Stimulated activated CD8-positive, alpha-beta memory T cell treated with anti-CD3 and anti-CD28 coated beads, Interleukin-4, amount 100 ng/mL, for 1 hour (primary cell): Measurements from ENCODE around the gene TFPI.
"Not testable (repeated sequence)": the region's sequence is repeated elsewhere in the genome, so short reads cannot be mapped to it uniquely, and the experiment has no call there.

ENCODE experiments used
- DNase-seq, 2 donors: peaks; one replicate each; pipeline ENCODE4 v3.0.0-alpha.2; 2020; ENCODE audit warnings: low read depth in 2 of 2, low spot score in 1 of 2

The TFPI gene

GRCh38 chr2:187554011-187554703 lies at the start of gene TFPI:
TSS of gene TFPI (minus strand) at chr2:187554435. CDS start at chr2:187503768, 50,667 bp downstream.
- no peak for DNase-seq

GRCh38 chr2:187594801-187595200 lies 40.6 kb upstream of the TFPI start:
- no peak for DNase-seq

GRCh38 chr2:187593697-187594096 lies 39.5 kb upstream of the TFPI start:
- no peak for DNase-seq

GRCh38 chr2:187593098-187593497 lies 38.9 kb upstream of the TFPI start:
- DNase-seq: no peak

- no peak for DNase-seq
Measured at GRCh38 chr2:187590175-187590574, 35.9 kb upstream of the TFPI start.

GRCh38 chr2:187586011-187586641 lies 31.9 kb upstream of the TFPI start:
- DNase-seq: no peak

- DNase-seq: no peak
Measured at GRCh38 chr2:187581125-187581896, 27.1 kb upstream of the TFPI start.

GRCh38 chr2:187580462-187581124 lies 26.4 kb upstream of the TFPI start:
- no peak for DNase-seq

- DNase-seq: no peak
Measured at GRCh38 chr2:187577310-187577709, 23.1 kb upstream of the TFPI start.

GRCh38 chr2:187576906-187577305 lies 22.7 kb upstream of the TFPI start:
- DNase-seq: no peak

GRCh38 chr2:187575751-187576067 lies 21.5 kb upstream of the TFPI start:
- DNase-seq: no peak

- no peak for DNase-seq
Measured at GRCh38 chr2:187574969-187575750, 20.9 kb upstream of the TFPI start.

- no peak for DNase-seq
Measured at GRCh38 chr2:187573722-187574121, 19.5 kb upstream of the TFPI start.

GRCh38 chr2:187571996-187572395 lies 17.8 kb upstream of the TFPI start:
- DNase-seq: not testable (repeated sequence)

GRCh38 chr2:187569571-187569970 lies 15.3 kb upstream of the TFPI start:
- DNase-seq: no peak

GRCh38 chr2:187569042-187569441 lies 14.8 kb upstream of the TFPI start:
- no peak for DNase-seq

- no peak for DNase-seq
Measured at GRCh38 chr2:187567126-187567525, 12.9 kb upstream of the TFPI start.

- DNase-seq: no peak
Measured at GRCh38 chr2:187566712-187567111, 12.5 kb upstream of the TFPI start.

- DNase-seq: no peak
Measured at GRCh38 chr2:187566266-187566665, 12.0 kb upstream of the TFPI start.

GRCh38 chr2:187565618-187566017 lies 11.4 kb upstream of the TFPI start:
- DNase-seq: not testable (repeated sequence)

GRCh38 chr2:187556493-187556892 lies 2.3 kb upstream of the TFPI start:
- not testable (repeated sequence) for DNase-seq
